ENCODE measurements around the gene TREML1. TPM values are rescaled to one million over a fixed set of nuclear protein-coding genes. Genes with fewer than 3 reads are reported as not detected.
A peak's percentile ranks its signal among the peaks of the same experiment; 100 is the strongest.

The TREML1 gene
- total and polyA plus RNA-seq, 7 experiments from 2014 or later = 3.2 TPM; not detected in 6

DNA sequence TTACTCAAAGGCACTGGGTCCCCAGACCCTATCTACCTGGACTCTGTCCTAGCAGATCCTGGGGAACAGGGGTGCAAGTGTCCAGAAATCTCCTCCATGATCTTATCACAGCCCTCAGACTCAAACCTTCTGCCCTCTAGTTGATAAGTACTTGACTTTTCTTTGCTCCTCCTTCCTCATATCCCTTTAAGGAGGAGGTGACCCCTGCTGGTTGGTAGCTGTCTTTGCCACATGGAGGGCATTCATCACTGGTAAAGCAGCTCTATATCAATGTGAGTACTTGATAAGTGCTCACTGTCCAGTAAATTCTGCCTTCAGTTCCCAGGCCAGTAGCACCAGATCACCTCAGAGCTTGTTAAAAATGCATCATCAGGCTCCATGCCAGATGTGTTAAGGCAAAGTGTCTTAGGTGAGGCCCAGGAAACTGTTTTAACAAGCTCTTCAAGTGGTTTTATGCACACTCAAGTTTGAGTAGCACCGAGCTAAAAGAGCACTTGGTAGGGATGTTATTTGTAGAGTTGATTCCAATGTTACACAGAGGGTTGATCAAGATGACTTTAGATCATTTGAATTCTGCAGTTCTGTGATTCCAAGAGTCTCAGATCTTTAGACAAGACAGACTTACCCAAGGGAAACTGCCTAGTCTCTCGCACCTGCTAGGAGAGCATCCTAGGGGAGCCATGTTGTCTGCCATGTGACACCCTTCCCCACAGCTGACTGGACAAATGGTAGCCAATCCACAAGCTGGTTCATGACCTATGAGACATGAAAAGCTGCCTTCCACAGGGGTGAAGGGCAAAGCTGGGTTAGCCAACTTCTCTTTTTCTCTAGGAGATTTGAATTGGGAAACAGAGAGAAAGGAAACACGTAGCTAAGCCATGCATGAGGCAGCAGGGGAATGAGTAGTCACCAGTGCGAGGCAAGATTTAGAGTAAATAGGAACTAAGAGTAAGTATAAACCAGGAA is 28.2 kb upstream of the TREML1 start:
- Mint-ChIP-seq H3K36me3 (peaks cover 0 to 6% (median 0%) of the 10 kb centered on the region in 5 donors), H3K9me3 (peaks cover 0 to under 1% (median 0%) of the 10 kb centered on the region in 11 donors), H3K4me3 (no peak overlapping the region), H3K27me3 (peaks cover 0 to 10% (median 3%) of the 10 kb centered on the region in 5 donors), H3K27ac (peak overlapping the region in 5 of 9 donors; percentile 0 to 68 (median 5)), H3K4me1 (peaks cover 20 to 43% (median 34%) of the 10 kb centered on the region in 7 donors)
- intact Hi-C loops (cut with micrococcal nuclease) = loop anchor here (1.0 to 5.0 kb wide), 7 partner anchors 18 to 1835 kb away; partner anchors contain the start of genes NFYA (in 1 of the 2) and OARD1 (in 1 of the 2)
- no peaks in the 10 kb centered on the region for H3K36me3 ChIP-seq (ENCODE audit: control insufficient read depth in 2 of 3, insufficient read depth in 3 of 3, low read length in 3 of 3)
- ATAC-seq (peak; percentile 85), DNase-seq (peak in 8 of 9 donors; percentile 34 to 68 (median 60))
- peaks cover 0 to 17% of the 10 kb centered on the region in 2 donors for H3K4me1 ChIP-seq (ENCODE audit: control insufficient read depth in 2 of 2, insufficient read depth in 2 of 2, low read length in 2 of 2)
- H3K9me3 ChIP-seq (ENCODE audit: control insufficient read depth in 2 of 3, low read length in 3 of 3) = no peaks in the 10 kb centered on the region
- CTCF ChIA-PET = interaction anchor here (0.7 to 2.2 kb wide), 17 partner anchors 9 to 143 kb away, joined by 3 to 9 read pairs (median 3); partner anchors contain the start of gene TREML2
- no peak overlapping the region for H3K4me3 ChIP-seq (ENCODE audit: low read length)
- POLR2A ChIA-PET = interaction anchor here (1.0 to 1.5 kb wide), 3 partner anchors 7 to 110 kb away, joined by 3 to 5 read pairs (median 3); partner anchors contain the start of gene NFYA
- no peak overlapping the region for H3K27ac ChIP-seq (ENCODE audit: low read depth, low read length)
- H3K27me3 ChIP-seq (ENCODE audit: control insufficient read depth in 2 of 2, insufficient read depth in 2 of 2, low read length in 2 of 2) = no peaks in the 10 kb centered on the region

DNA sequence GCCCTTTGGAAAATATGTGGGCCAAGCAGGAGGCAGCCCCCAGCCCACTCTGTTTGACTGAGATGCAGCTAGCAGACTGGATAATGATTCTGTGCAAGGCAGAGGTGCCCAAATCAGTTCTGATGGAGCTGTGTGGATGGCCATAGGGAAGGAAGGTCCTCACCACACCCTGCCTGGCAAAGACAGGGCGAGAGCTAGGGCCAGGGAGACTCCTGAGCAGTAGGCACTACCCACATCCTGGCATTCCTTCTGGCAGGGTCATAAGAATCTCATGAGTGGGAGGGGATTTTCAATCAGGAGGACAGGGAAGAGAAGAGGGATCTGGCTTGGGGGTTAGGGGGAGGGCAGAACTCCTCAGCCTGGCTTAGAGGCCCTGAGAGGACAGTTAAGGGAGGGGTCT is 27.4 kb upstream of the TREML1 start:
- peak overlapping the region in 1 of 9 donors; percentile 0 for H3K27ac Mint-ChIP-seq
- Histone ChIP-seq H3K36me3 (ENCODE audit: control insufficient read depth in 2 of 3, insufficient read depth in 3 of 3, low read length in 3 of 3) (no peaks in the 10 kb centered on the region), H3K4me3 (ENCODE audit: low read length) (no peak overlapping the region), H3K27me3 (ENCODE audit: control insufficient read depth in 2 of 2, insufficient read depth in 2 of 2, low read length in 2 of 2) (no peaks in the 10 kb centered on the region), H3K9me3 (ENCODE audit: control insufficient read depth in 2 of 3, low read length in 3 of 3) (no peaks in the 10 kb centered on the region), H3K4me1 (ENCODE audit: control insufficient read depth in 2 of 2, insufficient read depth in 2 of 2, low read length in 2 of 2) (peaks cover 0 to 17% of the 10 kb centered on the region in 2 donors), H3K27ac (ENCODE audit: low read depth, low read length) (no peak overlapping the region)
- intact Hi-C loops (cut with micrococcal nuclease) = loop anchor here (5.0 kb wide), 3 partner anchors 89 to 1834 kb away; no protein-coding TSS in a partner anchor
- ChIA-PET POLR2A (interaction anchor here (1.0 to 1.5 kb wide), 3 partner anchors 8 to 109 kb away, joined by 3 to 5 read pairs (median 3); partner anchors contain the start of gene NFYA), CTCF (interaction anchor here (0.7 to 1.5 kb wide), 8 partner anchors 11 to 106 kb away, joined by 3 to 6 read pairs (median 4); no protein-coding TSS in a partner anchor)
- peaks cover 0 to 6% (median 0%) of the 10 kb centered on the region in 5 donors for H3K36me3 Mint-ChIP-seq
- ATAC-seq (no peak), DNase-seq (no peak)
- peaks cover 22 to 37% (median 27%) of the 10 kb centered on the region in 7 donors for H3K4me1 Mint-ChIP-seq
- peaks cover 0 to 16% (median 3%) of the 10 kb centered on the region in 5 donors for H3K27me3 Mint-ChIP-seq
- H3K9me3 Mint-ChIP-seq = peaks cover 0 to 1% (median 0%) of the 10 kb centered on the region in 11 donors
- peak overlapping the region in 1 of 10 donors; percentile 66 for H3K4me3 Mint-ChIP-seq

DNA sequence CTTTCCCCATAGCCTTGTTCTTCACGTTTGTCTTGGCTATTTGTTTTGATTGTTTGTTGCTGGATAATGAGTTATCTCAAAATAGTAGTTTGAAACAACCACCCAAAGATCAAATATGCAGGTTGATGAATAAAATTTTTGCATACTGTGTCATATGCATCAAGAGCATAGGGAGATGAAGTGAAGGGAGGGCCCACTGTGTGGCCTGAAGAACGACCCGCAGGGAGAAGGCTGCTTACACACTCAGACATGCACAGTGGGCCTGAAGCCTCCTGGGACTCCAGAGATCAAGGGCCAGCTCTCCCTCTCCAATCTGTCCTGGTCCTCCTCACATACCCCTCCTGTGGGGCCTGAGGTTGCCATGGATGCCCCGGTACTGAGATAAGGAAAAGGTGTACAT is 25.0 kb upstream of the TREML1 start:
- CTCF ChIA-PET = no interaction called here

DNA sequence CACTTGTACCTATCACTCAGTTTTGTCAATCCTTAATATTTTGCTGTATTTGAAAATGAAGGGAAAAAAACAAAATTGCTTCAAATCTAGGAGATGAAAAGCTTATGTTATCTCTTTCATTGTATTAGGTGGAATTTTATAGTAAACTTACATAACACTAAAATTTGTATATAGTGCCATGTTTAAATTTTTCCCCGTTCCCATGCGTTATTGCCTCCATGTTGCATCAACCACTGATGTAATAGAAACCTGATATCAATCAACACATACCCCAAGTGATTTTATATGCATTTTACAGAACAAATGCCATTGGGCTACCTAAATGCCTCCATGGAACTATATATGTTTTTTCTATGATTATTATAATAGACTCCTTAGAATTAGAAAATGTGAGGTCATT is 23.5 kb upstream of the TREML1 start:
- Mint-ChIP-seq H3K27ac (no peak overlapping the region), H3K27me3 (peaks cover 0 to 25% (median 5%) of the 10 kb centered on the region in 5 donors), H3K9me3 (peaks cover 0 to 1% (median 0%) of the 10 kb centered on the region in 11 donors), H3K36me3 (peaks cover 0 to 6% (median 0%) of the 10 kb centered on the region in 5 donors), H3K4me3 (no peak overlapping the region), H3K4me1 (peaks cover 9 to 18% (median 14%) of the 10 kb centered on the region in 7 donors)
- intact Hi-C loops (cut with micrococcal nuclease) = no loop called here
- CTCF ChIA-PET = interaction anchor here (1.2 kb wide), 1 partner anchor 12 kb away, joined by 3 read pairs; no protein-coding TSS in a partner anchor
- DNase-seq (no peak), ATAC-seq (no peak)
- no peak overlapping the region for H3K4me3 ChIP-seq (ENCODE audit: low read length)
- H3K36me3 ChIP-seq (ENCODE audit: control insufficient read depth in 2 of 3, insufficient read depth in 3 of 3, low read length in 3 of 3) = no peaks in the 10 kb centered on the region
- no peaks in the 10 kb centered on the region for H3K27me3 ChIP-seq (ENCODE audit: control insufficient read depth in 2 of 2, insufficient read depth in 2 of 2, low read length in 2 of 2)
- no peak overlapping the region for H3K27ac ChIP-seq (ENCODE audit: low read depth, low read length)
- no peaks in the 10 kb centered on the region for H3K9me3 ChIP-seq (ENCODE audit: control insufficient read depth in 2 of 3, low read length in 3 of 3)
- POLR2A ChIA-PET = no interaction called here
- peaks cover 0 to 11% of the 10 kb centered on the region in 2 donors for H3K4me1 ChIP-seq (ENCODE audit: control insufficient read depth in 2 of 2, insufficient read depth in 2 of 2, low read length in 2 of 2)

More for the DNA sequence above, 25.0 kb upstream of the TREML1 start:
- peaks cover 0 to 1% (median 0%) of the 10 kb centered on the region in 11 donors for H3K9me3 Mint-ChIP-seq
- DNase-seq = no peak
- peaks cover 11 to 24% (median 14%) of the 10 kb centered on the region in 7 donors for H3K4me1 Mint-ChIP-seq
- no peaks in the 10 kb centered on the region for H3K36me3 ChIP-seq (ENCODE audit: control insufficient read depth in 2 of 3, insufficient read depth in 3 of 3, low read length in 3 of 3)
- no peaks in the 10 kb centered on the region for H3K27me3 ChIP-seq (ENCODE audit: control insufficient read depth in 2 of 2, insufficient read depth in 2 of 2, low read length in 2 of 2)
- ATAC-seq = no peak
- no peak overlapping the region for H3K4me3 ChIP-seq (ENCODE audit: low read length)
- H3K27ac ChIP-seq (ENCODE audit: low read depth, low read length) = no peak overlapping the region
- no peak overlapping the region for H3K27ac Mint-ChIP-seq
- no peak overlapping the region for H3K4me3 Mint-ChIP-seq
- peaks cover 0 to 23% (median 5%) of the 10 kb centered on the region in 5 donors for H3K27me3 Mint-ChIP-seq
- POLR2A ChIA-PET = no interaction called here
- no peaks in the 10 kb centered on the region for H3K9me3 ChIP-seq (ENCODE audit: control insufficient read depth in 2 of 3, low read length in 3 of 3)
- intact Hi-C loops (cut with micrococcal nuclease) = no loop called here
- peaks cover 0 to 11% of the 10 kb centered on the region in 2 donors for H3K4me1 ChIP-seq (ENCODE audit: control insufficient read depth in 2 of 2, insufficient read depth in 2 of 2, low read length in 2 of 2)
- H3K36me3 Mint-ChIP-seq = peaks cover 0 to 6% (median 0%) of the 10 kb centered on the region in 5 donors

DNA sequence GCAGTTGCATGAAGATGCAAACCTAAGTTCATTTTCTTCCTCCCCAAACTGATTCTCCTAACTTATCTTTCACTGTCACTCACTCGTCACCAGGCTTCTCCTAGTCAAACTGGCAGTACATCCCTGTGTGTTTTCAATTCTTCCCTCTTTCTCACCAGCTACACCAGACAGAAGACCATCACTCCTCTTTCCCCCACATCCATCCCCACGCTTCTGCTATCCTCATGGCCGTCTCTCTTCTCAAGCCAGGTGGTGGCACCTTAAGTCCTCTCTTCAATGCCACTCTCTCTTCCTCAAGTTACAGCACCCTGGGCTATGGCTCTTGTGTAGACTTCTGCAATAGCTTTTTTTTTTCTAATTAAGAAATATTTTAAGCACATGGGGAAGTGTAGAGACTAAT is 23.1 kb upstream of the TREML1 start:
- peaks cover 0 to 1% (median 0%) of the 10 kb centered on the region in 11 donors for H3K9me3 Mint-ChIP-seq
- H3K36me3 Mint-ChIP-seq = peaks cover 0 to 6% (median 0%) of the 10 kb centered on the region in 5 donors

DNA sequence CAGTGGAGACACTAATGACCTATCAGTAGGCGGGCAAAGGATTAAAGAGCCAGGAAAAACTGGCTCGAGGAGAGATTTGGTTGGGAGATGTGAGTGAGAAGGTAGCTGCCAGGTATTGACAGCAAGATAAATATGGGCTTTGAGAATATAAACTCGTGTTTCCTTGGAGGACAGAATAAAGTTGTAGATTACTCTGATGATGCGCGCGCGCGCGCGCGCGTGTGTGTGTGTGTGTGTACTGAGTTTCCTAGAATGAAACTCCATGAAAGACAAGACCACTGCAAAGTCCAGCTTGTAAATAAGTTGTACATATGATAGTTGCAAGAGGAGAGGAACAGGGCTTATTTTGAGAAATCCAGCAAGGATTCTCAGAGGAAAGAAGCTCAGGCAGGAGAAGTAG is 22.0 kb upstream of the TREML1 start:
- ATAC-seq = no peak
- ChIA-PET CTCF (interaction anchor here (0.8 to 1.0 kb wide), 2 partner anchors 10 to 16 kb away, joined by 3 to 4 read pairs; no protein-coding TSS in a partner anchor), POLR2A (no interaction called here)
- H3K9me3 ChIP-seq (ENCODE audit: control insufficient read depth in 2 of 3, low read length in 3 of 3) = no peaks in the 10 kb centered on the region
- no peak overlapping the region for H3K4me3 ChIP-seq (ENCODE audit: low read length)
- no peaks in the 10 kb centered on the region for H3K27me3 ChIP-seq (ENCODE audit: control insufficient read depth in 2 of 2, insufficient read depth in 2 of 2, low read length in 2 of 2)
- H3K27ac ChIP-seq (ENCODE audit: low read depth, low read length) = no peak overlapping the region
- no peak overlapping the region for H3K27ac Mint-ChIP-seq
- peaks cover 0 to 1% (median 0%) of the 10 kb centered on the region in 11 donors for H3K9me3 Mint-ChIP-seq
- H3K36me3 Mint-ChIP-seq = peaks cover 0 to 6% (median 0%) of the 10 kb centered on the region in 5 donors
- no peak for DNase-seq
- intact Hi-C loops (cut with micrococcal nuclease) = no loop called here
- no peaks in the 10 kb centered on the region for H3K36me3 ChIP-seq (ENCODE audit: control insufficient read depth in 2 of 3, insufficient read depth in 3 of 3, low read length in 3 of 3)
- peaks cover 0 to 25% (median 5%) of the 10 kb centered on the region in 5 donors for H3K27me3 Mint-ChIP-seq
- no peaks in the 10 kb centered on the region for H3K4me1 ChIP-seq (ENCODE audit: control insufficient read depth in 2 of 2, insufficient read depth in 2 of 2, low read length in 2 of 2)
- peaks cover 0 to 3% (median 2%) of the 10 kb centered on the region in 7 donors for H3K4me1 Mint-ChIP-seq
- H3K4me3 Mint-ChIP-seq = no peak overlapping the region

More for the DNA sequence above, 23.1 kb upstream of the TREML1 start:
- Histone ChIP-seq H3K27me3 (ENCODE audit: control insufficient read depth in 2 of 2, insufficient read depth in 2 of 2, low read length in 2 of 2) (no peaks in the 10 kb centered on the region), H3K9me3 (ENCODE audit: control insufficient read depth in 2 of 3, low read length in 3 of 3) (no peaks in the 10 kb centered on the region), H3K4me3 (ENCODE audit: low read length) (no peak overlapping the region), H3K27ac (ENCODE audit: low read depth, low read length) (no peak overlapping the region), H3K4me1 (ENCODE audit: control insufficient read depth in 2 of 2, insufficient read depth in 2 of 2, low read length in 2 of 2) (peaks cover 0 to 9% of the 10 kb centered on the region in 2 donors), H3K36me3 (ENCODE audit: control insufficient read depth in 2 of 3, insufficient read depth in 3 of 3, low read length in 3 of 3) (no peaks in the 10 kb centered on the region)
- intact Hi-C loops (cut with micrococcal nuclease) = no loop called here
- ChIA-PET CTCF (interaction anchor here (1.2 kb wide), 1 partner anchor 12 kb away, joined by 3 read pairs; no protein-coding TSS in a partner anchor), POLR2A (interaction anchor here (0.9 kb wide), 1 partner anchor 23 kb away, joined by 3 read pairs; the partner anchor contains the start of gene TREML2)
- DNase-seq (no peak), ATAC-seq (no peak)
- Mint-ChIP-seq H3K4me1 (peaks cover 8 to 14% (median 10%) of the 10 kb centered on the region in 7 donors), H3K27me3 (peaks cover 0 to 25% (median 5%) of the 10 kb centered on the region in 5 donors), H3K4me3 (no peak overlapping the region), H3K27ac (no peak overlapping the region)
